Glutamatergic neuron (in vitro differentiated cells): Measurements from ENCODE around the gene NHS. TPM values are rescaled to one million over a fixed set of nuclear protein-coding genes. Genes with fewer than 3 reads are reported as not detected.

Experiments used
- DNase-seq: peaks from one replicate; pipeline ENCODE4 v3.0.0; 2022
- H3K27ac Mint-ChIP-seq: one replicate; pipeline ENCODE4 v1.8.0; 2020; ENCODE audit warnings: mild to moderate bottlenecking, mixed read lengths, inconsistent platforms; ENCODE audit not compliant: unreplicated experiment
- H3K27me3 Mint-ChIP-seq: one replicate; pipeline ENCODE4 v1.8.0; 2020; ENCODE audit warnings: mild to moderate bottlenecking, moderate library complexity, mixed read lengths, inconsistent platforms; ENCODE audit not compliant: unreplicated experiment
- H3K36me3 Mint-ChIP-seq: one replicate; pipeline ENCODE4 v1.8.0; 2020; ENCODE audit warnings: mild to moderate bottlenecking, mixed read lengths, inconsistent platforms; ENCODE audit not compliant: unreplicated experiment
- H3K4me1 Mint-ChIP-seq: one replicate; pipeline ENCODE4 v1.8.0; 2020; ENCODE audit warnings: mild to moderate bottlenecking, low read depth, mixed read lengths, inconsistent platforms; ENCODE audit not compliant: unreplicated experiment
- H3K4me3 Mint-ChIP-seq: one replicate; pipeline ENCODE4 v1.8.0; 2020; ENCODE audit warnings: mild to moderate bottlenecking, mixed read lengths, inconsistent platforms; ENCODE audit not compliant: unreplicated experiment
- H3K9me3 Mint-ChIP-seq: one replicate; pipeline ENCODE4 v1.8.0; 2020; ENCODE audit warnings: mild to moderate bottlenecking, moderate library complexity, mixed read lengths, inconsistent platforms; ENCODE audit not compliant: unreplicated experiment
- CTCF ChIP-seq: fragments of 200-600 bp; sonication (generic); IDR thresholded peaks from one replicate; pipeline ENCODE4 v1.5.0; 2021; ENCODE audit not compliant: partially characterized antibody, unreplicated experiment
- total RNA-seq: library from RNA; stranded (reverse); fragmentation: NEBNext Ultra II Directional; extraction: Animal tissue kit (Norgen Biotek cat#: 25700); gene quantifications from one replicate; pipeline ENCODE4 v1.2.1, GENCODE V29; 2021; ENCODE audit not compliant: unreplicated experiment

Gene NHS
- total RNA-seq, 1 donor from 2014 or later: 9.1 TPM

DNA sequence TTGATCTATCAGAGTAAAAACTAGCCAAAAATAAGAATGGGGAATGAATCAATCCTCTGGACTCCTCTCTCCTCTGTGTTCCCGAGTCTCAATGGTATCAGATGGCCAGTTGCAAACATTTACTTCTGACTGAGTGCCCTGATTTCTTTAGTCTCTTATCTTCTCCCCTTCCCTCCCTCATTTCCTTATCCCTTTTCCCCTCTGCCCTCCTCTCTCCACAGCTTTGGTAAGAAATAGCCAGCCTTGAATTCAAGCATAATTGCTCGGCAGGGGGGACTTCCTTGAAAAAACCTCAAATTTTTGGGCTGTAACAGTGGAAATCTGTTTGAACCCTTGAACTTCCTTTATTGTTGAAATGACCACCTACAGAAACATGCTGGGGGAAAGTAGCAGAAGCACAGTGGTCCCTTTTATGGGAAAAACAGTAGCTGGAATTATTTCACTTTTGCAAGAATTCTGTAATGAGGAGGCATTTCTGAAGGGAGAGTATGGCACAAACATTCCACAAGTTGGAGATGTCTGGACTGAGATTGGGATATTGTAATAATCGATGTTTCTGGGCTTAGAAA lies 40.3 kb downstream of the NHS start:
- peaks cover 2% of the 10 kb centered on the region for H3K9me3 Mint-ChIP-seq
- peaks cover 5% of the 10 kb centered on the region for H3K27me3 Mint-ChIP-seq
- H3K4me3 Mint-ChIP-seq: no peak overlapping the region
- no peak for TF ChIP-seq CTCF
- no peak for DNase-seq
- peaks cover 3% of the 10 kb centered on the region for H3K4me1 Mint-ChIP-seq
- no peaks in the 10 kb centered on the region for H3K36me3 Mint-ChIP-seq
- no peak overlapping the region for H3K27ac Mint-ChIP-seq

- peaks cover 5% of the 10 kb centered on the region for H3K27me3 Mint-ChIP-seq
- no peak for TF ChIP-seq CTCF
- no peak overlapping the region for H3K4me3 Mint-ChIP-seq
- no peak for DNase-seq
- peaks cover 2% of the 10 kb centered on the region for H3K9me3 Mint-ChIP-seq
- no peak overlapping the region for H3K27ac Mint-ChIP-seq
- peaks cover 3% of the 10 kb centered on the region for H3K4me1 Mint-ChIP-seq
- no peaks in the 10 kb centered on the region for H3K36me3 Mint-ChIP-seq
Measured at GRCh38 chrX:17417372-17417771, 42.4 kb downstream of the NHS start.

DNA sequence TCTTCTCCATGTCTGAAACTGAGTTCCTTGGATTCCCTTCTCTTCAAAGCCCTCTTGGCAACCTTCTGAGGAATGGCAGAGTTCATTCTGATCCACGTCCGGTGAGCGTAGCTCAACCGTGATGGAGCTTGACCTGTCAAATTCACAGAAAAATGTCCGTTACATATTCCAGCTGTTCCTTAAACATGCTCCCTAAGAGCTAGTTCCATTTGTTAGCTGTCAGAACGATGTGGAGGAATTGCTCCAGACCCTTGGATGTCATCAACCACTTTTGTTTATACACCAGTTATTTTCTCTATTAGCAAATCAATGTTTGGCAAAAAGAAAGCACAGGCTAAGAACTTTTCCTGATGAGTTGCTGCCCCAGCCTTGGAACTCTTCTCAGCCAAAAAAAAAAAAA lies 50.1 kb downstream of the NHS start:
- Mint-ChIP-seq H3K27ac (no peak overlapping the region), H3K36me3 (no peaks in the 10 kb centered on the region), H3K9me3 (no peaks in the 10 kb centered on the region), H3K4me3 (no peak overlapping the region), H3K4me1 (no peaks in the 10 kb centered on the region), H3K27me3 (no peaks in the 10 kb centered on the region)
- no peak for DNase-seq
- TF ChIP-seq CTCF: no peak

DNA sequence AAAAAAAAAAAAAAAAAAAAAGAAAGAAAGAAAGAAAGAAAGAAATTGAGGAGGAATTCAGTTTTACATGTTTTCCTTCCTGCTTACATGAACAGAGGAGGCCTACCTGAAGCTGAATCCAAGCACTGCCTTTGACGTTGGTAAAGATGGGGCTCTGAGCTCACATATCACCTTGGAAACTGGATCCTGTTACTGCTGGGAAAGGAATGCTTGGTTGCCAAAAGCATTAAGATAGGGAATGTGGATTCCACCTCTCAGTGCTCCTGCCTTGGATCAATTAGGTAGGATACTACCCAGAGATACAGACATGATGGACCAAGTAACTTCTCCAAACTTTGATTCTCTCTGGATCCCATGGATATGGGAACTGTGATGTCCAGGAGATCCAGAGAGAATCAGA lies 50.6 kb downstream of the NHS start:
- no peak overlapping the region for H3K27ac Mint-ChIP-seq
- DNase-seq: no peak
- no peak overlapping the region for H3K4me3 Mint-ChIP-seq
- H3K4me1 Mint-ChIP-seq: no peaks in the 10 kb centered on the region
- TF ChIP-seq CTCF: no peak
- no peaks in the 10 kb centered on the region for H3K36me3 Mint-ChIP-seq
- no peaks in the 10 kb centered on the region for H3K27me3 Mint-ChIP-seq
- H3K9me3 Mint-ChIP-seq: no peaks in the 10 kb centered on the region

DNA sequence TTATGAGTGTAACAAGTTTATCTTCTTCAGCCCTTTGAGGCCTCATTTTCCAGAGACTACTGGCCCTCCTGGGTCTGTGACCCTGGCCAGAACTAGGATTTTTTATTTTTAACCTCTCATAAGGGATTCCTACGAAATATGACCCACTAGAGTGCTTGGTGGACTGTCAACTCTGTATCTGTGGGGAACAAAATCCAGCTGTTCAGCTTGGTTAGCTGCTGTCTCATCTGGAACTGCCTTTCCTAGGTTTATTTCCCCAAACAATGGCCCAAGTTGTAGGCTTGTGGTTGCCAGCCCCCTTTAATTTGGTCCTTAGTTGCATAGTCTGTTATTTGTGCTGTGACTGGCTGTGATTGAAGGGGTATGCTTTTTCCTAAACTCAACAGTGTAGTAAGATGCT lies 56.2 kb downstream of the NHS start:
- no peak for DNase-seq
- no peaks in the 10 kb centered on the region for H3K4me1 Mint-ChIP-seq
- no peak for TF ChIP-seq CTCF
- H3K4me3 Mint-ChIP-seq: no peak overlapping the region
- H3K36me3 Mint-ChIP-seq: no peaks in the 10 kb centered on the region
- no peaks in the 10 kb centered on the region for H3K27me3 Mint-ChIP-seq
- H3K27ac Mint-ChIP-seq: no peak overlapping the region
- H3K9me3 Mint-ChIP-seq: no peaks in the 10 kb centered on the region
